Subcutaneous adipose tissue (tissue), 4 donors: ENCODE results near the gene BRDT. TPM values are rescaled to one million over a fixed set of nuclear protein-coding genes. Genes with fewer than 3 reads are reported as not detected.

Experiments used
- CTCF ChIP-seq: fragments of 450-650 bp; IDR thresholded peaks from one replicate; pipeline ENCODE4 v1.5.1; 2016; ENCODE audit warnings: low read depth, mild to moderate bottlenecking, control low read depth, antibody characterized with exemption, moderate library complexity
- total RNA-seq, 4 donors: library from RNA; depleted of rRNA; stranded (reverse); fragments of >200 nt; gene quantifications; one replicate each; pipeline ENCODE4 v1.1.0, GENCODE V29; 2016

Gene BRDT
- 1 to 10 TPM in 1 of 4 donors, not detected in 3; 1.8 TPM for total RNA-seq

GRCh38 chr1:91949356-91949699, at the start of gene BRDT:
BRDT (plus strand) TSS chr1:91949401; CDS start chr1:91962755, 13,354 bp downstream.
- no peak for TF ChIP-seq CTCF

DNA sequence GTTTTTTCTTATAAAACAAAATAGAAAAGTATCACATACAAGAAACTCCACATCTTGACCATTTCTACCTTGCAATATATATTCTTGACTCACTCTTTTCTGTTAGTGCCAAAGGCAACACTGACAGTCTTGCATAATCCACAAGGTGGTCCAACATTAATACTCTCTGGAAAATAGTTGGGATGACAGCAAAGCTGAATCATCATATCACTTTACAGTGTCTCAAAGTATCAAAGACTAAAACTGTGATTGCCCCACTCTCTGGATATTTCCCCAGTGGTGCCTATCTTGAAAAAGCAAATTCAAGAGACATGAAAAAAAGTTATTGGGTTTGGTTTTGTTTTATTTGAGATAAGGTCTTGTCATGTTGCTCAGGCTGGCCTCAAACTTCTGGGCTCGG, 48.6 kb upstream of the BRDT start:
- TF ChIP-seq CTCF = no peak

GRCh38 chr1:91901231-91901630, 48.0 kb upstream of the BRDT start:
- no peak for TF ChIP-seq CTCF

- no peak for TF ChIP-seq CTCF
These were observed 36.9 kb upstream of the BRDT start for GRCh38 chr1:91912266-91912665.

GRCh38 chr1:91913018-91913417, 36.2 kb upstream of the BRDT start:
- TF ChIP-seq CTCF = no peak

DNA sequence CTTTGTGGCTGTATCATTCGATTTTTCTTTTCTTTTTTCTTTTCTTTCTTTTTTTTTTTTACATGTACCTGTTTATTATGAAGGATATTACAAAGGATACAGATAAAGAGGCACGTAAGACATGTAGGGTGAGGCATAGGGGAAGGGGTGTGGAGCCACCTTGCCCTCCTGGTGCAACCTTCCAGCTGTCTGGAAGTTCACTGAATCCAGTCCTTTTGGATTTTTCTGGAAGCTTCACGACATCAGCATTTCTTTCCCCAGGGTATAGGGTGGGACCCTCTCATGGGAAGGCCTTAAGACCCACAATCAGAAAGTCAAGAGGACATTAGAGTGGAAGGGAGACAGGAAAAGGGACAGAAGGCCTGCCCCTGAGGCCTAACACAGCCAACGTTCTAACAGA, 33.2 kb upstream of the BRDT start:
- no peak for TF ChIP-seq CTCF

DNA sequence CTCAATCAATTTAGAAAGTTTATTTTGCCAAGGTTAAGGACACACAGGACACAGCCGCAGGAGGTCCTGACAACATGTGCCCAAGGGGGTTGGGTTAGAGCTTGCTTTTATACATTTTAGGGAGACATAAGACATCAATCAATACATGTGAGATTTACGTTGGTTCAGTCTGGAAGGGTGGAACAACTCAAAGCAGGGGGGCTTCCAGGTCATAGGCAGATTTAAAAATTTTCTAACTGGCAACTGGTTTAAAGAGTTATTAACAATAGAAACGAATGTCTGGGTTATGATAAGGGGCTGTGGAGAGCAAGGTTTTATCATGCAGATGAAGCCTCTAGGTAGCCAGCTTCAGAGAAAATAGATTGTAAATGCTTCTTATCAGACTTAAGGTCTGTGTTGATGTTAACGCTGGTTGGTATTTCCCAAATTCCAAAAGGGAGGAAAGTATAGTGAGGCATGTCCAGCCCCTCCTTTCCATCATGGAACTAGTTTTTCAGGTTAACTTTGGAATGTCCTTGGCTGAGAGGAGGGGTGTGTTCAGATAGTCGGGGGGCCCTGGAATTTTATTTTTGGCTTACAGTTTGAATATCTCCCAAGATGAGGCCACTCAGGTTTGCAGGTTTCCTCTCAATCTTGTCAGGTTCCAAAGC, 32.3 kb upstream of the BRDT start:
- TF ChIP-seq CTCF = no peak
